ENCODE data around the gene ADAMTS1. TPM values are rescaled to one million over a fixed set of nuclear protein-coding genes. Genes with fewer than 3 reads are reported as not detected.

The ADAMTS1 gene
- total RNA-seq, 4 donors from 2014 or later = 23.7 to 43.8 (median 33.1) TPM

DNA sequence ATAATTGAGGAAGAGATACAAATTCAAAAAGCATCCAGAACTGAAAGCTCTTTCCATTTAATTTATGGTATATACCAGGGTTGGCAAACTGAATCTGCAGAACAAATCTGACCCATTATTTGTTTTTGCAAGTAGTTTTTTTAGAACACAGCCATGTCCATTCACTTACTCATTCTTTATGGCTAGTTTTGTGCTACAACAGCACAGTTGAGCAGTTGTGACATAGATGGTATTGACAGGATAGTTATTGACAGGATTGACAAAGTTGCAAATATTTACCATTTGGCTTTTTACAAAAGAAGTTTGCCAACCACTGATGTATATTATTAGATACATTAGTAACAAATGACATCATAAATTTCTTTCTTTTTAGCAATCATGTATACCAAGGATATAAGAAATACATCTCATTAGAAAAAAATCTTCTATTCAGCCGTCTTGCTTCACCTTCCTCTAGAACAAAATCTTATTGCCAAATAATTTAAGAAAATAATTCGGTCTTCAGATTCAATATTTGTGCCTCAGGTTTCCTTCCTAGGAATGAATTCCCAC, 9.4 kb downstream of the ADAMTS1 start:
- intact Hi-C loops (cut with DNase I; ENCODE audit: low total_unique reads) = no loop called here
- TF ChIP-seq POLR2A (IDR thresholded peaks at IDR 0.05) (no peak), CTCF (IDR thresholded peaks at IDR 0.05 in 4 of 5, conservative IDR thresholded peaks at IDR 0.05 in 1 of 5) (no peak)
- Histone ChIP-seq H3K4me3 (no peak overlapping the region), H3K27ac (peak overlapping the region in 2 of 4 donors; percentile 29 to 51), H3K36me3 (peaks cover 0 to 48% of the 10 kb centered on the region in 2 donors), H3K27me3 (no peaks in the 10 kb centered on the region), H3K9me3 (no peaks in the 10 kb centered on the region), H3K4me1 (peaks cover 22 to 35% of the 10 kb centered on the region in 2 donors)
- in situ Hi-C loops (cut with MboI; ENCODE audit: low sequenced_read_pairs in 4 of 4) = loop anchor here in 2 of 4 donors (25.0 kb wide), 1 partner anchor 1227 kb away; no protein-coding TSS in a partner anchor
- no peak for DNase-seq
- no peak for ATAC-seq

DNA sequence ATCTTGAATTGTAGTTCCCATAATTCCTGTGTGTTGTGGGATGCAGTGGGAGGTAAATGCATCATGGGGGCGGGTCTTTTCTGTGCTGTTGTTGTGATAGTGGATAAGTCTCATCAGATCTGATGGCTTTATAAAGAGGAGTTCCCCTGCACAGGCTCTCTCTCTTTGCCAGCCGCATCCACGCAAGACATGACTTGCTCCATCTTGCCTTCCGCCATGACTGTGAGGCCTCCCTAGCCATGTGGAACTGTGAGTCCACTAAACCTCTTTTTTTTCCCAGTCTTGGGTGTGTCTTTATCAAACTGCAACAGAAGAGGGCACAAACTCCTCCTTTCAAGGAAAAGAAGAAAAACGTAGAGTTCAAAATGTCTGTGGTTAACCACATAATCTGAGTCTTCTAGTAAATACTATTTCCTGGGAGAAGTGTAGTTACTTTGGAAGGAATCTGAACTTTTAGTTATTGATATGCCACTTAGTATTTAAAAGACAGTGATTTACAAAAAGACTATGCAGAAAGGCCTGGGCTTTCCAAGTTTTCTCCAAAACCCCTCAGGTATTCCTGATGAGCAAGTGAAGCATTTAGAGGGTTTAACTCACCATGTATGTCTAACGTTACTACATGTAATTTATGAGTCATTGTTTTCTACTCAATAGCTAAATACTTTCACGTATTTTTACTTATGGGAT, 10.0 kb downstream of the ADAMTS1 start:
- peak overlapping the region in 2 of 4 donors; percentile 29 to 51 for H3K27ac ChIP-seq

DNA sequence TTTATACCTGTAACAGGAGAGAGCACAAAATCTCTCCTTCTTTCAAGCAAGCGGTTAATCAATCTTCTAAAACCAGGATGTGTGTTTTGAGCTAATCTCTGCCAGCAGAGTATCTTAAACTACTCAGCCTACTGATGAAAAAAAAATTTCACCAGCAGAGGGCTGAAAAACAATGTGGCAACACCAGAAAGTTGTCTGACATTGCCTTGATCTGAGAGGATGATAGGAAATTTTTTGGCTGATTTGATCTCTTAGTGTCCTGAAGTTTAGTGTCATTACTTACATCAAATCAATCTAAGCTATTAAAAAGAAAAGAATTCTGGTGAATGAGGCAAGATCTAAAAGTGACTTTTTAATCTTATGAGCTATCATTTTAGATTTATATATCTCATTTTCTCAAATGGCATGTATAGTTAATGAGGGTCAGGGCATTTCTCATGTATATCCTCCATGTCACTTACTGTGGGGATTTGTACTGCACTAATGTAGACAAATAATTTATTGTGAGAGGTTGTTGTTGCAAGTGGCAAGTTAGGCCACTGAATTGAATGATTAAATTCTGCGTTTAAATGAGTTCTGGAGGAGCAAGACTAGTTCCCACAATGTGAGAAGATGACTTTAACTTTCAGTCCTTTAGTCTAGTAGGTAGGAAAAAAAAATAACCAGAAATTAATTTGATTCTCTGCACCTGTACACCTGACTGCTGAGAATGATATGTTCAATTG, 10.9 kb downstream of the ADAMTS1 start:
- intact Hi-C loops (cut with DNase I; ENCODE audit: low total_unique reads) = no loop called here
- no peak for ATAC-seq

More for the DNA sequence above, 10.0 kb downstream of the ADAMTS1 start:
- in situ Hi-C loops (cut with MboI; ENCODE audit: low sequenced_read_pairs in 4 of 4) (loop anchor here in 2 of 4 donors (25.0 kb wide), 1 partner anchor 1227 kb away; no protein-coding TSS in a partner anchor), intact Hi-C loops (cut with DNase I; ENCODE audit: low total_unique reads) (no loop called here)
- Histone ChIP-seq H3K36me3 (peaks cover 0 to 42% of the 10 kb centered on the region in 2 donors), H3K27me3 (no peaks in the 10 kb centered on the region), H3K9me3 (no peaks in the 10 kb centered on the region), H3K4me3 (no peak overlapping the region), H3K4me1 (peaks cover 16 to 28% of the 10 kb centered on the region in 2 donors)
- no peak for TF ChIP-seq POLR2A (IDR thresholded peaks at IDR 0.05)
- no peak for TF ChIP-seq CTCF (IDR thresholded peaks at IDR 0.05 in 4 of 5, conservative IDR thresholded peaks at IDR 0.05 in 1 of 5)
- no peak for ATAC-seq
- no peak for DNase-seq

More for the DNA sequence above, 10.9 kb downstream of the ADAMTS1 start:
- H3K4me1 ChIP-seq = peaks cover 9 to 21% of the 10 kb centered on the region in 2 donors
- in situ Hi-C loops (cut with MboI; ENCODE audit: low sequenced_read_pairs in 4 of 4) = loop anchor here in 2 of 4 donors (25.0 kb wide), 1 partner anchor 1228 kb away; no protein-coding TSS in a partner anchor
- no peak for TF ChIP-seq POLR2A (IDR thresholded peaks at IDR 0.05)
- peak in 1 of 5 experiments; percentile 21 for TF ChIP-seq CTCF (IDR thresholded peaks at IDR 0.05 in 4 of 5, conservative IDR thresholded peaks at IDR 0.05 in 1 of 5)
- H3K9me3 ChIP-seq = no peaks in the 10 kb centered on the region
- no peak for DNase-seq
- peaks cover 0 to 34% of the 10 kb centered on the region in 2 donors for H3K36me3 ChIP-seq
- peak overlapping the region in 3 of 4 donors; percentile 13 to 51 (median 29) for H3K27ac ChIP-seq
- no peak overlapping the region for H3K4me3 ChIP-seq
- H3K27me3 ChIP-seq = no peaks in the 10 kb centered on the region
